ENCODE measurements around the gene ABITRAM.
"Not testable (repeated sequence)": the region's sequence is repeated elsewhere in the genome, so short reads cannot be mapped to it uniquely, and the experiment has no call there.

Gene ABITRAM

GRCh38 chr9:108928386-108928785 is 5.8 kb upstream of the ABITRAM start:
- DNase-seq (ENCODE audit: low read depth), result no peak

- no peak for DNase-seq (ENCODE audit: low read depth)
These were observed 926 bp upstream of the ABITRAM start for GRCh38 chr9:108933231-108933717.

GRCh38 chr9:108933718-108934322 is 380 bp upstream of the ABITRAM start, which contains the start of gene ELP1:
ELP1 (minus strand) TSS chr9:108934124; CDS start chr9:108931146, 2,978 bp downstream.
- DNase-seq (ENCODE audit: low read depth), result peak; percentile 89

GRCh38 chr9:108937561-108938305 is 3.5 kb downstream of the ABITRAM start:
- DNase-seq (ENCODE audit: low read depth), result no peak

- DNase-seq (ENCODE audit: low read depth), result no peak
These were observed 5.8 kb downstream of the ABITRAM start for GRCh38 chr9:108939975-108940374.

GRCh38 chr9:108950168-108950567 is 16.0 kb downstream of the ABITRAM start:
- DNase-seq (ENCODE audit: low read depth), result no peak

- no peak for DNase-seq (ENCODE audit: low read depth)
These were observed 17.4 kb downstream of the ABITRAM start for GRCh38 chr9:108951578-108951977.

- DNase-seq (ENCODE audit: low read depth), result no peak
These were observed 19.9 kb downstream of the ABITRAM start for GRCh38 chr9:108953983-108954574.

- no peak for DNase-seq (ENCODE audit: low read depth)
These were observed 21.9 kb downstream of the ABITRAM start for GRCh38 chr9:108956022-108956630.

- no peak for DNase-seq (ENCODE audit: low read depth)
These were observed 22.4 kb downstream of the ABITRAM start for GRCh38 chr9:108956631-108957026.

- DNase-seq (ENCODE audit: low read depth), result no peak
These were observed 26.1 kb downstream of the ABITRAM start for GRCh38 chr9:108960331-108960730.

- no peak for DNase-seq (ENCODE audit: low read depth)
These were observed 27.0 kb downstream of the ABITRAM start for GRCh38 chr9:108961151-108961550.

GRCh38 chr9:108963459-108964143 is 29.4 kb downstream of the ABITRAM start:
- no peak for DNase-seq (ENCODE audit: low read depth)

GRCh38 chr9:108967916-108968315 is 33.7 kb downstream of the ABITRAM start:
- DNase-seq (ENCODE audit: low read depth), result no peak

GRCh38 chr9:108971392-108971791 is 37.2 kb downstream of the ABITRAM start:
- DNase-seq (ENCODE audit: low read depth), result not testable (repeated sequence)

- no peak for DNase-seq (ENCODE audit: low read depth)
These were observed 38.0 kb downstream of the ABITRAM start for GRCh38 chr9:108972186-108972585.

- no peak for DNase-seq (ENCODE audit: low read depth)
These were observed 38.5 kb downstream of the ABITRAM start for GRCh38 chr9:108972626-108973209.

GRCh38 chr9:108973895-108974294 is 39.7 kb downstream of the ABITRAM start:
- DNase-seq (ENCODE audit: low read depth), result no peak

GRCh38 chr9:108978205-108978604 is 44.0 kb downstream of the ABITRAM start:
- no peak for DNase-seq (ENCODE audit: low read depth)

GRCh38 chr9:108980893-108981292 is 46.7 kb downstream of the ABITRAM start:
- no peak for DNase-seq (ENCODE audit: low read depth)

- no peak for DNase-seq (ENCODE audit: low read depth)
These were observed 49.7 kb downstream of the ABITRAM start for GRCh38 chr9:108983885-108984284.

All from stimulated activated CD8-positive, alpha-beta memory T cell treated with anti-CD3 and anti-CD28 coated beads, Interleukin-4, amount 100 ng/mL, for 24 hours (primary cell).